Measurements from ENCODE around the gene VWF. TPM values are rescaled to one million over a fixed set of nuclear protein-coding genes. Genes with fewer than 3 reads are reported as not detected.

Gene VWF
- total and polyA plus RNA-seq, 7 donors = 0.60 to 98.0 (median 42.2) TPM

DNA sequence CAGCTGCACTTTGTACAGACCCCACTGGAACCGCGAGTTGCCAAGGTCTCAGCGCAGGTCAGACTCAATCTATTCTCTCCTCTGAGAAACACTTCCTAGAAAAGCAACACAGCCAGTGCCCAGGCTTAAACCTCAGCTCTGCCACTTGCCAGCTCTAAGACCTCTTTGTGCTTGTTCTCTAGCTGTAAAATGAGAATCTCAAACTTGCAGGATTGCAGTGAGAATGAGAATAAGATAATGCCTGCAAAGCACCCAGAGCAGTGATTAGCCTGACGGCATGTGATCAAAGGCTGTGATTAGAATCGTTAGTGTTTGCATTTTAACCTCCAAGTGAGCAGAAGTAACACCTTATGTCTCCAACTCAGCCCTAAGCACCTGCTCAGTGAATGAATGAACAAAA lies 200.7 kb downstream of the VWF start:
- no peak overlapping the region for H3K27ac ChIP-seq
- no peaks in the 10 kb centered on the region for H3K9me3 ChIP-seq
- H3K4me3 ChIP-seq = no peak overlapping the region
- H3K27me3 ChIP-seq = no peaks in the 10 kb centered on the region
- no peaks in the 10 kb centered on the region for H3K36me3 ChIP-seq
- intact Hi-C loops (cut with DNase I) = no loop called here
- WGBS, 2 donors = 55 to 74% methylated on average over 5 of the region's 5 CpGs
- no peaks in the 10 kb centered on the region for H3K4me1 ChIP-seq
- TF ChIP-seq POLR2AphosphoS5 (IDR thresholded peaks at IDR 0.05) (no peak), EP300 (IDR thresholded peaks at IDR 0.05) (no peak), POLR2A (IDR thresholded peaks at IDR 0.05) (no peak)
- TF ChIP-seq, protein P1, sequence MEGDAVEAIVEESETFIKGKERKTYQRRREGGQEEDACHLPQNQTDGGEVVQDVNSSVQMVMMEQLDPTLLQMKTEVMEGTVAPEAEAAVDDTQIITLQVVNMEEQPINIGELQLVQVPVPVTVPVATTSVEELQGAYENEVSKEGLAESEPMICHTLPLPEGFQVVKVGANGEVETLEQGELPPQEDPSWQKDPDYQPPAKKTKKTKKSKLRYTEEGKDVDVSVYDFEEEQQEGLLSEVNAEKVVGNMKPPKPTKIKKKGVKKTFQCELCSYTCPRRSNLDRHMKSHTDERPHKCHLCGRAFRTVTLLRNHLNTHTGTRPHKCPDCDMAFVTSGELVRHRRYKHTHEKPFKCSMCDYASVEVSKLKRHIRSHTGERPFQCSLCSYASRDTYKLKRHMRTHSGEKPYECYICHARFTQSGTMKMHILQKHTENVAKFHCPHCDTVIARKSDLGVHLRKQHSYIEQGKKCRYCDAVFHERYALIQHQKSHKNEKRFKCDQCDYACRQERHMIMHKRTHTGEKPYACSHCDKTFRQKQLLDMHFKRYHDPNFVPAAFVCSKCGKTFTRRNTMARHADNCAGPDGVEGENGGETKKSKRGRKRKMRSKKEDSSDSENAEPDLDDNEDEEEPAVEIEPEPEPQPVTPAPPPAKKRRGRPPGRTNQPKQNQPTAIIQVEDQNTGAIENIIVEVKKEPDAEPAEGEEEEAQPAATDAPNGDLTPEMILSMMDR (IDR thresholded peaks at IDR 0.05) = no peak
- peak; percentile 8 for DNase-seq

- WGBS, 2 donors = 61 to 69% methylated on average over 14 of the region's 14 CpGs
- DNase-seq = peak; percentile 24
Observed at GRCh38 chr12:5923043-5923605, 201.3 kb downstream of the VWF start.

DNA sequence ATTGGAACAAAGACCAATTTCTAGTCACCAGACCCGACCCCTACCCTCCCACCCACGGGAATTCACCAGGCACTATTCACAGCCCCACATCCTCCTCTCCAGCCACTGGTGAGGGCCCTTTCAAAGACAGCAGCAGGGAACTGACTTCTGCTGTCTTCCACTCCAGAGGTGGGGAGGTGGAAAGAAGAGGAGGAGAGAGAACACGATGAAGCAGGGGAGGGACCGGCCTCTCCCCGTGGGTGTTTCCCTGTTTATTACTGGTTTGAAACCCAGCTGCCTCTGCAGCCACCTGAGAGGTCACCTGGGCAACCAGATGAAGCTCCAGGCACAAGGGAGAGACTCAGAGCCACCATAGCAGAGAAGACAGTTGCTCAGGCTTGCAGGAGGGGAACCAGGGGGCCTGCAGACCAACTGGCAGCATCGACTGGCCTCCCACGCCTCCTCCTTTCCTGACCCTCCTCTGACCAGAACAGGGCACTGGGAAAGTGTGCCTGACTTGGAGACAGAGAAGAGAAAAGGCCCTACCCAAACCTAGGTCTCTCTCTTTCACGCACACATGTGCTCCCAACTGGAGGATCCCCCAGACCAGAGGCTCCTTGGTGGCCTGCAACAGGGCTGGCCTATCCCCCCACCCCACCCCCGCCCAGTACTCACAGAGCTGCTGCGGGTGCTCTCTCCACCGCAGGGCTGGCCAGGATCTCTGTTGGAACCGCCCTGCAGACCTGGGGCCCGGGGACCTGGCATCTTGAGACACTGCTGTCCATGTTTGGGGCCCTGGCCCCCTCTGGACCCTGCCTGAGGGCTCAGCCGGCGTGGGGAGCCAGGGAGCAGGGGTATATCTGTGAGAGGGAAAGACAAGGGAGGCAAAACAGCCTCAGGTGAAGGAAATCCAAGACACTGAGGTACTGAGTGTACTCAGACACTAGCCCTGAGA lies 202.2 kb downstream of the VWF start:
- no peaks in the 10 kb centered on the region for H3K9me3 ChIP-seq
- H3K4me3 ChIP-seq = no peak overlapping the region
- H3K27me3 ChIP-seq = no peaks in the 10 kb centered on the region
- DNase-seq = peak; percentile 37
- H3K36me3 ChIP-seq = no peaks in the 10 kb centered on the region
- no peak overlapping the region for H3K27ac ChIP-seq
- TF ChIP-seq POLR2A (IDR thresholded peaks at IDR 0.05) = no peak
- TF ChIP-seq, protein P1 (IDR thresholded peaks at IDR 0.05) = no peak
- 63 to 76% methylated on average over 15 of the region's 15 CpGs for WGBS, 2 donors
- intact Hi-C loops (cut with DNase I) = no loop called here
- no peaks in the 10 kb centered on the region for H3K4me1 ChIP-seq

More at GRCh38 chr12:5923043-5923605, 201.3 kb downstream of the VWF start:
- Histone ChIP-seq H3K4me3 (no peak overlapping the region), H3K9me3 (no peaks in the 10 kb centered on the region), H3K27ac (no peak overlapping the region), H3K4me1 (no peaks in the 10 kb centered on the region), H3K36me3 (no peaks in the 10 kb centered on the region), H3K27me3 (no peaks in the 10 kb centered on the region)
- intact Hi-C loops (cut with DNase I) = no loop called here
- TF ChIP-seq POLR2AphosphoS5 (IDR thresholded peaks at IDR 0.05) (no peak), EP300 (IDR thresholded peaks at IDR 0.05) (no peak), POLR2A (IDR thresholded peaks at IDR 0.05) (no peak)
- TF ChIP-seq, protein P1 (IDR thresholded peaks at IDR 0.05) = no peak

- no peak overlapping the region for H3K27ac ChIP-seq
- no peaks in the 10 kb centered on the region for H3K27me3 ChIP-seq
- WGBS, 2 donors = 93 to 94% methylated on average over 25 of the region's 25 CpGs
- H3K4me3 ChIP-seq = no peak overlapping the region
- H3K4me1 ChIP-seq = no peaks in the 10 kb centered on the region
- DNase-seq = peak; percentile 49
- H3K36me3 ChIP-seq = no peaks in the 10 kb centered on the region
- TF ChIP-seq, protein P1 (IDR thresholded peaks at IDR 0.05) = no peak
- TF ChIP-seq EP300 (IDR thresholded peaks at IDR 0.05) = no peak
- no peak for TF ChIP-seq POLR2AphosphoS5 (IDR thresholded peaks at IDR 0.05)
- TF ChIP-seq POLR2A (IDR thresholded peaks at IDR 0.05) = no peak
- no peaks in the 10 kb centered on the region for H3K9me3 ChIP-seq
- intact Hi-C loops (cut with DNase I) = no loop called here
Observed at GRCh38 chr12:5921027-5921909, 203.2 kb downstream of the VWF start.

Data from sigmoid colon (tissue), 7 donors.